Caco-2 (cell line): ENCODE results near the gene CES4A. TPM values are rescaled to one million over a fixed set of nuclear protein-coding genes. Genes with fewer than 3 reads are reported as not detected.

Experiments
- BruUV-seq: library from RNA; stranded (reverse); fragments of 400-500 nt; replicated peaks from 2 replicates; lab custom pipeline; 2021; lab: Mats Ljungman, UMichigan
- CTCF ChIA-PET: fragments of 300-600 bp; sonication (Branson Sonifier 250); formaldehyde crosslinking; loops from one replicate; lab custom pipeline; 2022; ENCODE audit warnings: antibody characterized with exemption; lab: Charles Lee
- POLR2A ChIA-PET: fragments of 300-600 bp; sonication (Branson Sonifier 250); formaldehyde crosslinking; loops from one replicate; lab custom pipeline; 2022; ENCODE audit warnings: antibody characterized with exemption; lab: Charles Lee
- DNase-seq, 2 experiments: peaks; one replicate each; pipeline versions ENCODE4 v3.0.0 to v3.0.0-alpha.2; 2020 to 2022
- H3K27me3 ChIP-seq: replicated peaks from 2 replicates; pipeline ENCODE4 v1.6.0; 2011; ENCODE audit warnings: low read length; ENCODE audit not compliant: control insufficient read depth, insufficient read depth
- H3K36me3 ChIP-seq: 2 replicates; pipeline ENCODE4 v1.5.1; 2011; ENCODE audit warnings: low read length; ENCODE audit not compliant: control insufficient read depth, insufficient read depth
- H3K4me1 ChIP-seq: fragments of 250-450 bp; sonication (Bioruptor Pico); 2 replicates; pipeline ENCODE4 v1.5.1; 2020; ENCODE audit warnings: mild to moderate bottlenecking
- H3K4me3 ChIP-seq: 2 replicates; pipeline ENCODE4 v1.5.1; 2011; ENCODE audit warnings: low read depth, mild to moderate bottlenecking, control low read depth, low read length
- H3K9me3 ChIP-seq: fragments of 250-450 bp; sonication (Bioruptor Pico); 2 replicates; pipeline ENCODE4 v1.5.1; 2020; ENCODE audit warnings: mild to moderate bottlenecking, moderate library complexity
- H3K27ac Mint-ChIP-seq: one replicate; pipeline ENCODE4 v1.8.0; 2022; ENCODE audit warnings: mixed read lengths; ENCODE audit not compliant: unreplicated experiment
- H3K27me3 Mint-ChIP-seq: one replicate; pipeline ENCODE4 v1.8.0; 2022; ENCODE audit warnings: mixed read lengths; ENCODE audit not compliant: insufficient read depth, unreplicated experiment
- H3K36me3 Mint-ChIP-seq: one replicate; pipeline ENCODE4 v1.8.0; 2022; ENCODE audit warnings: mild to moderate bottlenecking, mixed read lengths; ENCODE audit not compliant: insufficient read depth, unreplicated experiment
- H3K4me1 Mint-ChIP-seq: one replicate; pipeline ENCODE4 v1.8.0; 2022; ENCODE audit warnings: low read depth, mixed read lengths; ENCODE audit not compliant: unreplicated experiment
- H3K4me3 Mint-ChIP-seq: one replicate; pipeline ENCODE4 v1.8.0; 2022; ENCODE audit warnings: mild to moderate bottlenecking, moderate library complexity, mixed read lengths; ENCODE audit not compliant: unreplicated experiment
- H3K9me3 Mint-ChIP-seq: one replicate; pipeline ENCODE4 v1.8.0; 2022; ENCODE audit warnings: mixed read lengths; ENCODE audit not compliant: unreplicated experiment
- CTCF ChIP-seq, 2 experiments: fragments of 200-600 bp in 1 of 2; IDR thresholded peaks; 1 replicate in 1 of 2; 2 replicates in 1 of 2; pipeline versions ENCODE4 v1.5.1 to v1.8.0; 2011 to 2022; ENCODE audit warnings: antibody characterized with exemption in 1 of 2, control low read depth in 1 of 2, inconsistent platforms in 1 of 2, low read depth in 1 of 2, low read length in 1 of 2, mild to moderate bottlenecking in 1 of 2, moderate library complexity in 1 of 2; ENCODE audit not compliant: insufficient read depth in 1 of 2, severe bottlenecking in 1 of 2, unreplicated experiment in 1 of 2
- intact Hi-C: fragments of 100-400 bp; cut with micrococcal nuclease; formaldehyde crosslinking; loops from one replicate; pipeline ENCODE4 v1.10.0; 2022; ENCODE audit not compliant: unreplicated experiment
- total RNA-seq: library from RNA; stranded (reverse); gene quantifications from 2 replicates; pipeline ENCODE4 v1.2.3, GENCODE V29; 2022

The CES4A gene
- total RNA-seq, 1 experiment from 2014 or later: not detected

DNA sequence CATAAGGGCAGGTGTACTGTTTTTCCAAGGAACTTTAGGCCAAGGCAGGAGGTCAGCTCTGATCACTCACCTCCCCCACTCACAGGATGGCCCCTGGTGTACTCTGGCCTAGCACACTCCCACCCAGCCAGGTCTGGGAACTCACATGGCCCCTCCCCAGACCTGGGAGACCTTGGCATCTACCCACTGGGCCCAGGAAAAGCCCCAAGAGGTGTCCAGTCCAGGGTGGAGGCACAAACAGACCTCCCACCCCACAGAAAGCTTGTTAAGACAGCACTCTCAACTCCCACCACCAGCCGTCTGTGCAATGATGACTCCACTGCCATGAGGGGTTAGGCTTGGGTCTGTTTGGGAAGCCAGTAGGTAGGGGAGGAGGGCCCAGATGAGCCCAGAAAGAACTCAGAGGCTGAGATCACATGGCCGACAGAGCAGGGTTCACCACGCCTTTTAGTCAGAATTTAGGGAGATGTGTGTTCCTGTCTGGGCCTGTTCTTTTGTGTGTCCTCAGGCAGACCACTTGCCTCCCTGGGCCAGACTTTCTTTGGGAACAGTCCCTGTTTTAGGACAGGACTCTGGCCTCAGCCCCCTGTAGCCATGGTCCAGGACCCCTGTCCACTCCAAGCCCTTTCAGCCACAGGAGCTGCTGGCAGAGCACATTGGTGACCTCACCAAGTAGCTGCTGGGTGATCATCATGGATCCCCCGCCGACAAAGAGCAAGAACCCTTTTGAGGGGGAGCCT lies 28.5 kb downstream of the CES4A start:
- H3K9me3 Mint-ChIP-seq: no peaks in the 10 kb centered on the region
- Histone ChIP-seq H3K4me3 (no peak overlapping the region), H3K36me3 (no peaks in the 10 kb centered on the region), H3K27me3 (no peaks in the 10 kb centered on the region), H3K4me1 (peaks cover 9% of the 10 kb centered on the region; the same call in 1 of the 2 replicates), H3K9me3 (no peaks in the 10 kb centered on the region)
- H3K27ac Mint-ChIP-seq: no peak overlapping the region
- no peak for TF ChIP-seq CTCF (IDR thresholded peaks at IDR 0.05; ENCODE audit: insufficient read depth in 1 of 2, low read depth in 1 of 2, low read length in 1 of 2, severe bottlenecking in 1 of 2, unreplicated experiment in 1 of 2)
- no peaks in the 10 kb centered on the region for H3K27me3 Mint-ChIP-seq
- CTCF ChIA-PET: interaction anchor here (0.7 to 2.7 kb wide), 9 partner anchors 10 to 143 kb away, joined by 3 to 57 read pairs (median 11); partner anchors contain the start of genes B3GNT9, FBXL8 and TRADD
- H3K4me3 Mint-ChIP-seq: no peak overlapping the region
- POLR2A ChIA-PET: interaction anchor here (2.1 kb wide), 1 partner anchor 12 kb away, joined by 30 read pairs; the partner anchor contains the start of gene CBFB
- H3K4me1 Mint-ChIP-seq: peaks cover 10% of the 10 kb centered on the region
- no TSS peak for BruUV-seq
- H3K36me3 Mint-ChIP-seq: no peaks in the 10 kb centered on the region
- DNase-seq: peak in 1 of 2 experiments; percentile 35
- intact Hi-C loops: no loop called here

DNA sequence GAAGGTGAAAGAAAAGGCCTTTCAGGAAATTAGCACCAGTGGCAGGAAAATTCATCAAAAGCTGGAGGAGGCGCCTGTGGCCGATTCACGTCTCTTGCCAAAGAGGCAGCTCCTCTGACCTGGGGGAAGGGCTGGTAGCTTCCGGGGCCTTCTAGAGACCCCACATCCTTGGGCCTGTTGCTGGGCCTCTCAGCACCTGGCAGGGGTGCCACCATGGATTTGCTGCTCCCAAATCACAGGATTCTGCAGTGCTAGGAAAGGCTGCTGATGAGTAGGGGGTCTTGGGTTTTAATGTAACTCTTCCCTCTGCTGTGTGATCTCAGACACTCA lies 29.0 kb downstream of the CES4A start:
- H3K27me3 ChIP-seq: no peaks in the 10 kb centered on the region
- BruUV-seq: no TSS peak
- no peak for TF ChIP-seq CTCF (IDR thresholded peaks at IDR 0.05; ENCODE audit: insufficient read depth in 1 of 2, low read depth in 1 of 2, low read length in 1 of 2, severe bottlenecking in 1 of 2, unreplicated experiment in 1 of 2)
- H3K9me3 ChIP-seq: no peaks in the 10 kb centered on the region
- H3K4me3 Mint-ChIP-seq: no peak overlapping the region
- intact Hi-C loops: no loop called here
- no peaks in the 10 kb centered on the region for H3K36me3 ChIP-seq
- H3K27ac Mint-ChIP-seq: no peak overlapping the region
- CTCF ChIA-PET: interaction anchor here (0.9 to 2.7 kb wide), 34 partner anchors 10 to 230 kb away, joined by 3 to 57 read pairs (median 6); partner anchors contain the start of genes B3GNT9, CBFB, FBXL8 and FHOD1
- H3K4me3 ChIP-seq: no peak overlapping the region
- peak in 1 of 2 experiments; percentile 24 for DNase-seq
- H3K9me3 Mint-ChIP-seq: no peaks in the 10 kb centered on the region
- no peaks in the 10 kb centered on the region for H3K27me3 Mint-ChIP-seq
- POLR2A ChIA-PET: interaction anchor here (1.0 to 2.1 kb wide), 3 partner anchors 12 to 158 kb away, joined by 6 to 30 read pairs (median 8); partner anchors contain the start of gene CBFB
- peaks cover 13% of the 10 kb centered on the region for H3K4me1 Mint-ChIP-seq
- H3K36me3 Mint-ChIP-seq: no peaks in the 10 kb centered on the region
- peaks cover 12% of the 10 kb centered on the region for H3K4me1 ChIP-seq

DNA sequence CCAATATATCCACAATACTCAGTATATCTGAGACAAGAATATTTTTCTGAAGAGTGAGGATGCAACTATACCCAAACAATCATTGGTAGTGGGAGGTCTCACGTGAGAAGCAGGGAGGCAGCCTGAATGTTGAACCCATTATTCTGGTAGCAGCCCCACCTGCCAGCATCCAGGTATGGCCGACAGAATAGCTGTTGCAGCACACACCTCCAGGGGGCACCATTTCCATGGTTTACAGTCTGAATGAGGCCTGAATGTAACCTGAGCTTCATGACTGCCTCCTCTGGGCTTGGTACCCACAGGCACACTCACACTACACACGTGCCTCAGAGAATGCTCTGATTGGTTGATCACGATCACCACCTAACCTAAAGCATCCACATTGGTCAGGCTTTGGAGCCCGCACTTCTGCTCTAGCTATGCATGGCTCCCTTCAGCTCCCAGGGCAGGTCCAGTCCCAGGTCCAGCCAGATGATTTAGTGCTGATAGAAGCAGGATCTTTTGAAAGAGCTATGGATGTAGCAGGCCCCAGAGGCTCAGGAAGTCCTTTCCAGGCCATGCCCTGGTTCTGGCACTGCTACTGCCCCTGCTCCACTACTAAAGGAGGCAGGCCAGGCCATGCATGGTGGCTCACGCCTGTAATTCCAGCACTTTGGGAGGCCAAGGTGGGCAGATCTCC lies 29.6 kb downstream of the CES4A start:
- Histone ChIP-seq H3K4me1 (peaks cover 17% of the 10 kb centered on the region), H3K27me3 (no peaks in the 10 kb centered on the region), H3K4me3 (no peak overlapping the region), H3K9me3 (no peaks in the 10 kb centered on the region), H3K36me3 (no peaks in the 10 kb centered on the region)
- Mint-ChIP-seq H3K27ac (no peak overlapping the region), H3K27me3 (no peaks in the 10 kb centered on the region), H3K36me3 (no peaks in the 10 kb centered on the region), H3K4me1 (peaks cover 19% of the 10 kb centered on the region), H3K9me3 (no peaks in the 10 kb centered on the region), H3K4me3 (no peak overlapping the region)
- DNase-seq: peak; percentile 95 to 97
- ChIA-PET CTCF (interaction anchor here (0.5 to 2.7 kb wide), 48 partner anchors 9 to 643 kb away, joined by 3 to 57 read pairs (median 4); partner anchors contain the start of genes ACD, B3GNT9, CBFB and FBXL8), POLR2A (interaction anchor here (0.5 to 2.1 kb wide), 5 partner anchors 11 to 158 kb away, joined by 3 to 30 read pairs (median 6); partner anchors contain the start of gene CBFB)
- intact Hi-C loops: loop anchor here (1.0 to 2.0 kb wide), 6 partner anchors 10 to 167 kb away; partner anchors contain the start of gene PHAF1
- peak; percentile 87 to 88 for TF ChIP-seq CTCF (IDR thresholded peaks at IDR 0.05; ENCODE audit: insufficient read depth in 1 of 2, low read depth in 1 of 2, low read length in 1 of 2, severe bottlenecking in 1 of 2, unreplicated experiment in 1 of 2)
- no TSS peak for BruUV-seq
